Loucy (cell line): ENCODE data around the gene MRS2.

ENCODE experiments used
- H2AFZ ChIP-seq: fragments of 200-600 bp; sonication (generic); 2 replicates; pipeline ENCODE4 v1.6.0; 2016; ENCODE audit warnings: antibody characterized with exemption, mild to moderate bottlenecking, low read length, moderate library complexity
- H3F3A ChIP-seq: fragments of 200-600 bp; 2 replicates; pipeline ENCODE4 v1.6.0; 2016; ENCODE audit warnings: antibody characterized with exemption, low read depth, mild to moderate bottlenecking
- H3K27me3 ChIP-seq: fragments of 200-600 bp; sonication (generic); 2 replicates; pipeline ENCODE4 v1.6.1; 2014; ENCODE audit warnings: low read length, mild to moderate bottlenecking; ENCODE audit not compliant: insufficient read depth, poor library complexity, severe bottlenecking
- H3K36me3 ChIP-seq: fragments of 200-600 bp; sonication (generic); 2 replicates; pipeline ENCODE4 v1.6.1; 2016; ENCODE audit warnings: low read length; ENCODE audit not compliant: insufficient read depth
- H3K4me1 ChIP-seq: fragments of 200-600 bp; sonication (generic); 2 replicates; pipeline ENCODE4 v1.5.1; 2014; ENCODE audit warnings: low read length, mild to moderate bottlenecking; ENCODE audit not compliant: insufficient read depth, poor library complexity, severe bottlenecking
- H3K4me2 ChIP-seq: fragments of 200-600 bp; sonication (generic); 2 replicates; pipeline ENCODE4 v1.6.0; 2014; ENCODE audit warnings: antibody characterized with exemption, low read length, low read depth, mild to moderate bottlenecking; ENCODE audit not compliant: poor library complexity, severe bottlenecking
- H3K4me3 ChIP-seq: fragments of 200-600 bp; sonication (generic); 2 replicates; pipeline ENCODE4 v1.5.1; 2014; ENCODE audit warnings: low read length, mild to moderate bottlenecking, mixed read lengths; ENCODE audit not compliant: poor library complexity, severe bottlenecking
- H3K79me2 ChIP-seq: fragments of 200-600 bp; sonication (generic); 2 replicates; pipeline ENCODE4 v1.6.1; 2014; ENCODE audit warnings: low read length; ENCODE audit not compliant: insufficient read depth
- H3K9ac ChIP-seq: fragments of 200-600 bp; sonication (generic); 2 replicates; pipeline ENCODE4 v1.6.0; 2014; ENCODE audit warnings: mild to moderate bottlenecking, low read depth, low read length, moderate library complexity; ENCODE audit not compliant: poor library complexity, severe bottlenecking
- H3K9me2 ChIP-seq: fragments of 200-600 bp; sonication (generic); replicated peaks from 2 replicates; pipeline ENCODE4 v1.6.1; 2016; ENCODE audit warnings: low read depth, low read length, mixed read lengths
- H3K9me3 ChIP-seq: fragments of 200-600 bp; sonication (generic); 2 replicates; pipeline ENCODE4 v1.6.1; 2014; ENCODE audit warnings: mild to moderate bottlenecking, antibody characterized with exemption, low read length, low read depth; ENCODE audit not compliant: insufficient read depth
- H4K20me1 ChIP-seq: fragments of 200-600 bp; sonication (generic); 2 replicates; pipeline ENCODE4 v1.6.0; 2014; ENCODE audit warnings: antibody characterized with exemption, low read length, mild to moderate bottlenecking; ENCODE audit not compliant: insufficient read depth, poor library complexity, severe bottlenecking
- EZH2phosphoT487 ChIP-seq: fragments of 200-600 bp; IDR thresholded peaks from 2 replicates; pipeline ENCODE4 v1.6.1; 2018; ENCODE audit warnings: antibody characterized with exemption, mild to moderate bottlenecking, moderate library complexity, borderline replicate concordance
- TF ChIP-seq, protein P1 (sequence below): fragments of 200-600 bp; sonication (generic); conservative IDR thresholded peaks from 2 replicates; pipeline ENCODE4 v1.5.1; 2014; ENCODE audit warnings: mild to moderate bottlenecking, antibody characterized with exemption, low read length

Gene MRS2

DNA sequence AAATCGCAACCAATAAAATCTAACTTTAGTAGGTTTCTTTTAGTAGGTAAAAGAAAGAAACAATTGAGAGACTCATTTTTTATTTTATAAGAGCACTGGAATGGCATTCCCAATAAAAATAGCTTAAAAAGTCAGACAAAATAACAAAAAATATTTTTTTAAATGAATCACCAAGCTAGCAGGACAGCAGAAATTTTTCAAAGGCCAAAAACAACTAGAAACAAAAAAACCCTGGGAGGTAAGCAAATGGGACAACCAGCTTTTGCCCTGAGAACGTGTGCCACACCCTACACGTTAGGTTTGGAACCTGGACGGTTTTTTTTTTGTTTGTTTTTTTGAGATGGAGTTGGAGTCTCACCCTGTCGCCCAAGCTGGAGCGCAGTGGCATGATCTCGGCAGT lies 67.1 kb downstream of the MRS2 start:
- Histone ChIP-seq H3K9me2 (no peaks in the 10 kb centered on the region), H2AFZ (no peak overlapping the region), H3K36me3 (no peaks in the 10 kb centered on the region), H3F3A (no peaks in the 10 kb centered on the region), H4K20me1 (no peaks in the 10 kb centered on the region), H3K9ac (no peak overlapping the region), H3K79me2 (no peaks in the 10 kb centered on the region), H3K4me1 (no peaks in the 10 kb centered on the region), H3K27me3 (no peaks in the 10 kb centered on the region), H3K4me2 (no peak overlapping the region), H3K4me3 (no peak overlapping the region), H3K9me3 (no peaks in the 10 kb centered on the region)
- TF ChIP-seq, protein P1, sequence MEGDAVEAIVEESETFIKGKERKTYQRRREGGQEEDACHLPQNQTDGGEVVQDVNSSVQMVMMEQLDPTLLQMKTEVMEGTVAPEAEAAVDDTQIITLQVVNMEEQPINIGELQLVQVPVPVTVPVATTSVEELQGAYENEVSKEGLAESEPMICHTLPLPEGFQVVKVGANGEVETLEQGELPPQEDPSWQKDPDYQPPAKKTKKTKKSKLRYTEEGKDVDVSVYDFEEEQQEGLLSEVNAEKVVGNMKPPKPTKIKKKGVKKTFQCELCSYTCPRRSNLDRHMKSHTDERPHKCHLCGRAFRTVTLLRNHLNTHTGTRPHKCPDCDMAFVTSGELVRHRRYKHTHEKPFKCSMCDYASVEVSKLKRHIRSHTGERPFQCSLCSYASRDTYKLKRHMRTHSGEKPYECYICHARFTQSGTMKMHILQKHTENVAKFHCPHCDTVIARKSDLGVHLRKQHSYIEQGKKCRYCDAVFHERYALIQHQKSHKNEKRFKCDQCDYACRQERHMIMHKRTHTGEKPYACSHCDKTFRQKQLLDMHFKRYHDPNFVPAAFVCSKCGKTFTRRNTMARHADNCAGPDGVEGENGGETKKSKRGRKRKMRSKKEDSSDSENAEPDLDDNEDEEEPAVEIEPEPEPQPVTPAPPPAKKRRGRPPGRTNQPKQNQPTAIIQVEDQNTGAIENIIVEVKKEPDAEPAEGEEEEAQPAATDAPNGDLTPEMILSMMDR, result no peak
- no peak for TF ChIP-seq EZH2phosphoT487

DNA sequence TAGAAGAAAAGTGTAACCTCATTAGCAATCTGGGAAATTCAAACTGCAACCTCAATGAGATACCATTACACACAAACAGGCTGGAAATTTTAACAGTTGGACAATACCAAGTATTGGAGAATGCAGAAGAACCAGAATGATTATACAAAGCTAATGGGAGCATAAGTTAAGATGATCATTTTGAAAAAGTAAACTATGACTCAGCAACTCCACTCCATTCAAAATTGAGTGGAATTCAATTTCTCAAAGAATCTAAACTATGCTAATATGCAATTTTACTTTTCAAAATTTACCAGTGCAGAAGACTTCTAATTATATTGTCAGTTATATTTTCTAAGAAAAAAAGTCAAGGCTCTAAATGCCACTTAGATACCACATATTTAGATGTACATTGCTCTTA lies 69.4 kb downstream of the MRS2 start:
- Histone ChIP-seq H3K9me3 (no peaks in the 10 kb centered on the region), H3K4me1 (no peaks in the 10 kb centered on the region), H3K4me2 (no peak overlapping the region), H3K4me3 (no peak overlapping the region), H2AFZ (no peak overlapping the region), H4K20me1 (no peaks in the 10 kb centered on the region), H3K9ac (no peak overlapping the region), H3K9me2 (no peaks in the 10 kb centered on the region), H3F3A (no peaks in the 10 kb centered on the region), H3K79me2 (no peaks in the 10 kb centered on the region), H3K36me3 (no peaks in the 10 kb centered on the region), H3K27me3 (no peaks in the 10 kb centered on the region)
- no peak for TF ChIP-seq EZH2phosphoT487
- TF ChIP-seq, protein P1, result no peak
